Measurements from ENCODE around the gene DMPK. TPM values are rescaled to one million over a fixed set of nuclear protein-coding genes. Genes with fewer than 3 reads are reported as not detected.

The DMPK gene
- total and polyA plus RNA-seq, 9 of the 15 experiments (the other 6 are each of a cell fraction or from before 2014, with no cell fraction given) = 0.24 to 31.3 (median 7.3) TPM

DNA sequence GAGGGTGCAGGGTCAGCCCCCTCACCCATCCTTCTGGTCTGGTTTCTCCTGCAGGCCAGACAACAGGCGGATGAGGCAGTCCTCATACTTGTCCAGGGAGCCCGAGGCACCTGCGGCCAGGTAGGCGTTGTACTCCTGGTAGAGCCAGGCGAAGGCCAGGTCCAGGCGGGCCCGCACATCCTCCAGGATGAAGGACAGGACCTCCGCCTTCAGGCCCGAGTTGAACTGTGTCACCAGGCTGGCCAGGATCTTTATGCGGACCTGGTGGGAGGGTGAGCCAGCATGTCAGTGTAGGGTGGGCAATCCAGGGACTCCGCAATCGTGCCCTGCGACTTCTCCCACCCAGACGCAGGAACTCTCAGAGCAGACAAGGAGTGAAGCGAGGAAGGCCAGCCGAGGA, 46.7 kb upstream of the DMPK start (continued):
- TF ChIP-seq, protein P1, sequence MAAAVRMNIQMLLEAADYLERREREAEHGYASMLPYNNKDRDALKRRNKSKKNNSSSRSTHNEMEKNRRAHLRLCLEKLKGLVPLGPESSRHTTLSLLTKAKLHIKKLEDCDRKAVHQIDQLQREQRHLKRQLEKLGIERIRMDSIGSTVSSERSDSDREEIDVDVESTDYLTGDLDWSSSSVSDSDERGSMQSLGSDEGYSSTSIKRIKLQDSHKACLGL (CRISPR knock-in tag; IDR thresholded peaks at IDR 0.05; ENCODE audit: borderline replicate concordance, poor library complexity, severe bottlenecking) = no peak
- TF ChIP-seq ZNF239 (CRISPR knock-in tag; IDR thresholded peaks at IDR 0.05) (no peak), POLR2H (tag; IDR thresholded peaks at IDR 0.05; ENCODE audit: low read depth) (no peak), SNAPC5 (CRISPR knock-in tag; IDR thresholded peaks at IDR 0.05) (no peak)

- no peak overlapping the region for H2AFZ ChIP-seq (ENCODE audit: low read depth, low read length)
- POLR2A ChIA-PET = interaction anchor here (0.8 kb wide), 1 partner anchor 14 kb away, joined by 3 read pairs; no protein-coding TSS in a partner anchor
- no peak overlapping the region for H3K4me2 ChIP-seq (ENCODE audit: insufficient read depth, low read length)
- H3K27ac ChIP-seq (ENCODE audit: extremely low read depth, low read depth, low read length) = no peak overlapping the region
- H3K4me3 ChIP-seq = no peak overlapping the region
- peaks cover 6% of the 10 kb centered on the region for H3K9me1 ChIP-seq (ENCODE audit: control insufficient read depth, insufficient read depth, low read length)
- no peaks in the 10 kb centered on the region for H4K20me1 ChIP-seq (replicated peaks; ENCODE audit: control insufficient read depth, insufficient read depth, low read length)
- no TSS peak for BruUV-seq (replicated peaks)
- no peak for ATAC-seq
- no peaks in the 10 kb centered on the region for H3K9me3 ChIP-seq (replicated peaks; ENCODE audit: control insufficient read depth, insufficient read depth, low read depth, low read length)
- H3K4me1 ChIP-seq (replicated peaks in 1 of 2; ENCODE audit: control insufficient read depth in 2 of 2, insufficient read depth in 2 of 2, low read length in 2 of 2) = peaks cover 0 to 3% of the 10 kb centered on the region in 2 experiments; a peak in 1 of 5 replicates
- H3K27me3 ChIP-seq (ENCODE audit: control insufficient read depth in 2 of 2, insufficient read depth in 2 of 2, low read length in 2 of 2) = no peaks in the 10 kb centered on the region
- CTCF ChIA-PET (ENCODE audit: low intra/inter-chr PET ratio) = no interaction called here
- peaks cover 91% of the 10 kb centered on the region; the same call in 2 of the 3 replicates for H3K36me3 ChIP-seq (ENCODE audit: control insufficient read depth, insufficient read depth, low read length)
- intact Hi-C loops (cut with micrococcal nuclease) = no loop called here
- 88% methylated on average over 6 of the region's 9 CpGs for WGBS (ENCODE audit: insufficient coverage, low coverage, missing lambda C conversion rate)
- no peak for FAIRE-seq
- no peaks in the 10 kb centered on the region for H3K79me2 ChIP-seq (ENCODE audit: control insufficient read depth, insufficient read depth, low read length)
- TF ChIP-seq TRIM24 (IDR thresholded peaks at IDR 0.05) (no peak), SMARCE1 (IDR thresholded peaks at IDR 0.05) (no peak), CBX3 (IDR thresholded peaks at IDR 0.05; ENCODE audit: borderline replicate concordance in 1 of 2, low read length in 2 of 2) (no peak), SUPT5H (IDR thresholded peaks at IDR 0.05) (0 out of 2 replicates have a peak, but pooled peaks have one; percentile 19), GABPA (tag; conservative IDR thresholded peaks at IDR 0.05; ENCODE audit: low read depth) (no peak), SMAD1 (IDR thresholded peaks at IDR 0.05; ENCODE audit: low read depth, low read length, partially characterized antibody) (no peak)
- TF ChIP-seq, protein P2, sequence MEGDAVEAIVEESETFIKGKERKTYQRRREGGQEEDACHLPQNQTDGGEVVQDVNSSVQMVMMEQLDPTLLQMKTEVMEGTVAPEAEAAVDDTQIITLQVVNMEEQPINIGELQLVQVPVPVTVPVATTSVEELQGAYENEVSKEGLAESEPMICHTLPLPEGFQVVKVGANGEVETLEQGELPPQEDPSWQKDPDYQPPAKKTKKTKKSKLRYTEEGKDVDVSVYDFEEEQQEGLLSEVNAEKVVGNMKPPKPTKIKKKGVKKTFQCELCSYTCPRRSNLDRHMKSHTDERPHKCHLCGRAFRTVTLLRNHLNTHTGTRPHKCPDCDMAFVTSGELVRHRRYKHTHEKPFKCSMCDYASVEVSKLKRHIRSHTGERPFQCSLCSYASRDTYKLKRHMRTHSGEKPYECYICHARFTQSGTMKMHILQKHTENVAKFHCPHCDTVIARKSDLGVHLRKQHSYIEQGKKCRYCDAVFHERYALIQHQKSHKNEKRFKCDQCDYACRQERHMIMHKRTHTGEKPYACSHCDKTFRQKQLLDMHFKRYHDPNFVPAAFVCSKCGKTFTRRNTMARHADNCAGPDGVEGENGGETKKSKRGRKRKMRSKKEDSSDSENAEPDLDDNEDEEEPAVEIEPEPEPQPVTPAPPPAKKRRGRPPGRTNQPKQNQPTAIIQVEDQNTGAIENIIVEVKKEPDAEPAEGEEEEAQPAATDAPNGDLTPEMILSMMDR (IDR thresholded peaks at IDR 0.05 in 2 of 3, conservative IDR thresholded peaks at IDR 0.05 in 1 of 3; ENCODE audit: insufficient read depth in 2 of 3, low read depth in 1 of 3, low read length in 3 of 3) = no peak
- TF ChIP-seq, protein P3, sequence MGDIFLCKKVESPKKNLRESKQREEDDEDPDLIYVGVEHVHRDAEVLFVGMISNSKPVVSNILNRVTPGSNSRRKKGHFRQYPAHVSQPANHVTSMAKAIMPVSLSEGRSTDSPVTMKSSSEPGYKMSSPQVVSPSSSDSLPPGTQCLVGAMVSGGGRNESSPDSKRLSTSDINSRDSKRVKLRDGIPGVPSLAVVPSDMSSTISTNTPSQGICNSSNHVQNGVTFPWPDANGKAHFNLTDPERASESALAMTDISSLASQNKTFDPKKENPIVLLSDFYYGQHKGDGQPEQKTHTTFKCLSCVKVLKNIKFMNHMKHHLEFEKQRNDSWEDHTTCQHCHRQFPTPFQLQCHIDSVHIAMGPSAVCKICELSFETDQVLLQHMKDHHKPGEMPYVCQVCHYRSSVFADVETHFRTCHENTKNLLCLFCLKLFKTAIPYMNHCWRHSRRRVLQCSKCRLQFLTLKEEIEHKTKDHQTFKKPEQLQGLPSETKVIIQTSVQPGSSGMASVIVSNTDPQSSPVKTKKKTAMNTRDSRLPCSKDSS (IDR thresholded peaks at IDR 0.05; ENCODE audit: low read depth, partially characterized antibody) = no peak
- in situ Hi-C loops (cut with MboI) = no loop called here
- no peak for DNase-seq (ENCODE audit: extremely low read depth in 1 of 4, low spot score in 3 of 4)
- no peak overlapping the region for H3K9ac ChIP-seq (ENCODE audit: insufficient read depth in 1 of 2, low read depth in 2 of 2, low read length in 2 of 2)
Observed at GRCh38 chr19:45828523-45828922, 46.2 kb upstream of the DMPK start.

Data from K562 (cell line).